SU-DHL-6 (cell line): Measurements from ENCODE around the gene PBXIP1.
"Not testable (repeated sequence)": the region's sequence is repeated elsewhere in the genome, so short reads cannot be mapped to it uniquely, and the experiment has no call there.

Experiments used
- H2AFZ ChIP-seq: fragments of 200-600 bp; sonication (generic); 2 replicates; pipeline ENCODE4 v1.6.1; 2014; ENCODE audit warnings: low read depth, mild to moderate bottlenecking, moderate library complexity, mixed read lengths, antibody characterized with exemption, low read length; ENCODE audit not compliant: severe bottlenecking
- H3F3A ChIP-seq: fragments of 200-600 bp; shearing (Covaris generic); 2 replicates; pipeline ENCODE4 v1.6.0; 2016; ENCODE audit warnings: antibody characterized with exemption, mild to moderate bottlenecking; ENCODE audit not compliant: insufficient read depth
- H3K27ac ChIP-seq: fragments of 200-600 bp; sonication (generic); 2 replicates; pipeline ENCODE4 v1.5.1; 2016; ENCODE audit warnings: low read depth, mild to moderate bottlenecking, low read length, moderate library complexity, mixed read lengths
- H3K27me3 ChIP-seq: fragments of 200-600 bp; sonication (generic), shearing (Covaris generic); 2 replicates; pipeline ENCODE4 v1.6.0; 2014; ENCODE audit warnings: mild to moderate bottlenecking, low read length
- H3K36me3 ChIP-seq: fragments of 200-600 bp; sonication (generic); 2 replicates; pipeline ENCODE4 v1.6.1; 2014; ENCODE audit warnings: mild to moderate bottlenecking, low read length, mixed read lengths
- H3K4me2 ChIP-seq: fragments of 300-600, 200-600 bp; shearing (Covaris generic), sonication (generic); 2 replicates; pipeline ENCODE4 v1.6.0; 2014; ENCODE audit warnings: low read length, low read depth, mild to moderate bottlenecking; ENCODE audit not compliant: poor library complexity, severe bottlenecking
- H3K4me3 ChIP-seq: fragments of 200-600 bp; sonication (generic); 2 replicates; pipeline ENCODE4 v1.5.1; 2014; ENCODE audit warnings: antibody characterized with exemption, low read length, mild to moderate bottlenecking, mixed read lengths; ENCODE audit not compliant: insufficient read depth, poor library complexity, severe bottlenecking
- H3K79me2 ChIP-seq: fragments of 200-600 bp; sonication (generic); 2 replicates; pipeline ENCODE4 v1.6.1; 2014; ENCODE audit warnings: mild to moderate bottlenecking, low read length, moderate library complexity; ENCODE audit not compliant: insufficient read depth
- H3K9ac ChIP-seq: fragments of 200-600 bp; sonication (generic); 2 replicates; pipeline ENCODE4 v1.7.0; 2014; ENCODE audit warnings: mild to moderate bottlenecking, low read length
- H3K9me2 ChIP-seq: fragments of 200-600 bp; sonication (generic); replicated peaks from 2 replicates; pipeline ENCODE4 v1.6.1; 2014; ENCODE audit warnings: low read length; ENCODE audit not compliant: insufficient read depth
- H3K9me3 ChIP-seq: fragments of 200-600 bp; sonication (generic); 2 replicates; pipeline ENCODE4 v1.6.1; 2014; ENCODE audit warnings: low read length, mixed read lengths; ENCODE audit not compliant: insufficient read depth
- H4K20me1 ChIP-seq: fragments of 200-600 bp; sonication (generic); 2 replicates; pipeline ENCODE4 v1.6.1; 2014; ENCODE audit warnings: low read depth, mild to moderate bottlenecking, antibody characterized with exemption, low read length, moderate library complexity, mixed read lengths
- EZH2phosphoT487 ChIP-seq: fragments of 200-600 bp; sonication (generic), shearing (Covaris generic); conservative IDR thresholded peaks from 2 replicates; pipeline ENCODE4 v1.6.1; 2018; ENCODE audit warnings: mild to moderate bottlenecking, antibody characterized with exemption, low read length, moderate library complexity, mixed read lengths
- TF ChIP-seq, protein P1 (sequence below): fragments of 200-600 bp; sonication (generic); IDR thresholded peaks from one replicate; pipeline ENCODE4 v1.5.1; 2017; ENCODE audit warnings: antibody characterized with exemption, mild to moderate bottlenecking, low read length, moderate library complexity; ENCODE audit not compliant: insufficient read depth, poor library complexity, severe bottlenecking

Gene PBXIP1

DNA sequence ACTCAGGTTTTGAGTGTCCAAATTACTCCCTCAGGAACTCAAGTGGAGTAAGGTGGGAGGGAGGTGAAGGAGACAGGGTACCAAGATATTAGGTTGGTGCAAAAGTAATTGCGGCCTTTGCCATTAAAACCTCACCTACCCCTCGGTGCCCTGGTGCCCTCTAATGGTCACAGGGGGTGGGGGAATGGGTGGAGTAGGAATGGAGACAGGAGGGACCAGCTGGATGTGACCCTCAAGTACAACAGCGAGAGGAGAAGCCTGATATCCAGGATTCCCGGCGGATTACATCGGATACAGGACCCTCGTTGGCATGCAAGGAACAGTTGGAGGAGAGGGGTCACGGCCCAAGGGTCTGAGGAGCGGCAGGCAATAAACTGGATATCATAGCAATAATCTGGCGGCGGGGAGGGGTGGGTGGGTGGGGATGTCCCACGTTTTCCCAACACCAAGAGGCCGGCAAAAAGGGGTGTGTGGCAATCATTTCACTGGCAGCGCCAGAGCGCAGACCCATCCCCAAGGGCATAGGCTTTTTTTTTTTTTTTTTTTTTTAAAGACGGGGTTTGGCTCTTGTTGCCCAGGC is 42.4 kb upstream of the PBXIP1 start:
- Histone ChIP-seq H4K20me1 (no peaks in the 10 kb centered on the region), H3K4me3 (no peak overlapping the region), H3K27me3 (no peaks in the 10 kb centered on the region), H2AFZ (no peak overlapping the region), H3K9me3 (no peaks in the 10 kb centered on the region), H3K9ac (no peak overlapping the region), H3F3A (peaks cover 16% of the 10 kb centered on the region), H3K9me2 (no peaks in the 10 kb centered on the region), H3K27ac (no peak overlapping the region), H3K79me2 (no peaks in the 10 kb centered on the region), H3K4me2 (no peak overlapping the region), H3K36me3 (no peaks in the 10 kb centered on the region)
- TF ChIP-seq, protein P1, sequence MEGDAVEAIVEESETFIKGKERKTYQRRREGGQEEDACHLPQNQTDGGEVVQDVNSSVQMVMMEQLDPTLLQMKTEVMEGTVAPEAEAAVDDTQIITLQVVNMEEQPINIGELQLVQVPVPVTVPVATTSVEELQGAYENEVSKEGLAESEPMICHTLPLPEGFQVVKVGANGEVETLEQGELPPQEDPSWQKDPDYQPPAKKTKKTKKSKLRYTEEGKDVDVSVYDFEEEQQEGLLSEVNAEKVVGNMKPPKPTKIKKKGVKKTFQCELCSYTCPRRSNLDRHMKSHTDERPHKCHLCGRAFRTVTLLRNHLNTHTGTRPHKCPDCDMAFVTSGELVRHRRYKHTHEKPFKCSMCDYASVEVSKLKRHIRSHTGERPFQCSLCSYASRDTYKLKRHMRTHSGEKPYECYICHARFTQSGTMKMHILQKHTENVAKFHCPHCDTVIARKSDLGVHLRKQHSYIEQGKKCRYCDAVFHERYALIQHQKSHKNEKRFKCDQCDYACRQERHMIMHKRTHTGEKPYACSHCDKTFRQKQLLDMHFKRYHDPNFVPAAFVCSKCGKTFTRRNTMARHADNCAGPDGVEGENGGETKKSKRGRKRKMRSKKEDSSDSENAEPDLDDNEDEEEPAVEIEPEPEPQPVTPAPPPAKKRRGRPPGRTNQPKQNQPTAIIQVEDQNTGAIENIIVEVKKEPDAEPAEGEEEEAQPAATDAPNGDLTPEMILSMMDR = no peak
- TF ChIP-seq EZH2phosphoT487 = no peak

DNA sequence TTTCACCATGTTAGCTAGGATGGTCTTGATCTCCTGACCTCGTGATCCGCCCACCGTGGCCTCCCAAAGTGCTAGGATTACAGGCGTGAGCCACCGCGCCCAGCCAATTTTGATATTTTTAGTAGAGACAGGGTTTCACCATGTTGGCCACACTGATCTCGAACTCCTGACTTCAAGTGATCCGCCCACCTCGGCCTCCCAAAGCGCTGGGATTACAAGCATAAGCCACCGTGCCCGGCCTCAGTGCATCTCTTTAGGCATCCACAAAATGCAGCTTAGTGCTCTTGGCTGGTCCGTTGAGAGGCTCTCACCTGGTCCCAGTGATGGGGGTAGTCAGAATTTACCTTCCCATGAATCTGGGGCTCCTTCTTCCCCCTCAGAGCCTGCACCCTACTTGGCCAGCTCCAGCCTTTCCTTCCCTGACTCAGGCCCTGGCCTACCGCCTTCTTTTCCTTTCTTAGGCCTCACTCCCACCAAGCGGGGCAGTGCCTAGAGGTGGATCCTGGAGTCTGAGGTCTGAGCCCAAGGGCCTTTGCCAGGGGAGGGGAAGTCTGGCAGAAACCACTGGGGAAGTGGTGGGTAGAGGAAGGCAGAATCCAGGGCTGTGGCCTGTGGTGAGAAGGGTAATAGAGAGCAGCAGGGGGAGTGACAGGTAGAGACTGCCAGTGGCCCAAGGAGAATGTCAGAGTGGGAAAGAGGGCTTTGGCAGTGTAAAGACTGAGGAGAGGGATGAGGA is 41.2 kb upstream of the PBXIP1 start:
- H3K4me2 ChIP-seq = no peak overlapping the region
- H3K9me3 ChIP-seq = no peaks in the 10 kb centered on the region
- no peaks in the 10 kb centered on the region for H3K9me2 ChIP-seq
- no peak overlapping the region for H3K9ac ChIP-seq
- H3K27me3 ChIP-seq = no peaks in the 10 kb centered on the region
- no peak overlapping the region for H2AFZ ChIP-seq
- no peaks in the 10 kb centered on the region for H3K79me2 ChIP-seq
- no peak for TF ChIP-seq EZH2phosphoT487
- TF ChIP-seq, protein P1 = no peak
- no peaks in the 10 kb centered on the region for H4K20me1 ChIP-seq
- peaks cover 16% of the 10 kb centered on the region for H3F3A ChIP-seq
- H3K36me3 ChIP-seq = no peaks in the 10 kb centered on the region
- H3K27ac ChIP-seq = no peak overlapping the region
- H3K4me3 ChIP-seq = no peak overlapping the region

- H3K4me2 ChIP-seq, H3K9me2 ChIP-seq, H3K27ac ChIP-seq, H3K4me3 ChIP-seq, H2AFZ ChIP-seq, H3K36me3 ChIP-seq, H3K27me3 ChIP-seq, H3K9me3 ChIP-seq, H3K79me2 ChIP-seq, H3K9ac ChIP-seq, H4K20me1 ChIP-seq: not testable (repeated sequence)
- peaks cover 16% of the 10 kb centered on the region for H3F3A ChIP-seq
Measured at GRCh38 chr1:154995301-154995983, 39.5 kb upstream of the PBXIP1 start.

DNA sequence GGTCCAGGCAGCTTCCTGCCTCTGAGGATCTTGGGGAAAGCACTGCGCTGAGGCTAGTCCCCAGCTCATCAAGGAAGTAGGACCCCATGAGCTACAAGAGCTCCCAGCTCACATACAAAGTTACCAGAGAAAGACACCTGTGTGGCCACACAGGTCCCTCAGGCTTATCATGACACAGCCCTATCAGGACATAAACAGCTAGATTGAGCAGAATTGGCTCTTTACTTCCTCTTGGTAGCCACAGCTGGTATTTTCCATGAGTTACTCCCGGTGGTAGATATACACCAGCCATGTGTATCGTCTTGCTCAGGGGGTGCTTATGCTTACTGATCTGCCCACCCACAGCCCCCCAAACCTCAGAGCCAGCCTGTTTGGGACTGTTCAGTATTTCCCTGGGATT is 38.7 kb upstream of the PBXIP1 start:
- peaks cover 9% of the 10 kb centered on the region for H3F3A ChIP-seq
- no peak overlapping the region for H2AFZ ChIP-seq
- no peaks in the 10 kb centered on the region for H4K20me1 ChIP-seq
- no peak overlapping the region for H3K4me2 ChIP-seq
- no peak overlapping the region for H3K4me3 ChIP-seq
- H3K27me3 ChIP-seq = no peaks in the 10 kb centered on the region
- H3K79me2 ChIP-seq = no peaks in the 10 kb centered on the region
- H3K9me2 ChIP-seq = no peaks in the 10 kb centered on the region
- no peak for TF ChIP-seq EZH2phosphoT487
- TF ChIP-seq, protein P1 = no peak
- H3K9me3 ChIP-seq = no peaks in the 10 kb centered on the region
- no peaks in the 10 kb centered on the region for H3K36me3 ChIP-seq
- no peak overlapping the region for H3K9ac ChIP-seq
- no peak overlapping the region for H3K27ac ChIP-seq
